Brain microvascular endothelial cell (primary cell): Measurements from ENCODE around the gene RNF182.
A peak's percentile ranks its signal among the peaks of the same experiment; 100 is the strongest.

Experiments
- DNase-seq: peaks from one replicate; pipeline ENCODE4 v3.0.0-alpha.2; 2020
- H3K27ac ChIP-seq: fragments of 250-450 bp; sonication (Bioruptor Pico); 2 replicates; pipeline ENCODE4 v1.5.1; 2020; ENCODE audit warnings: mild to moderate bottlenecking, moderate library complexity
- H3K27me3 ChIP-seq: fragments of 250-450 bp; sonication (Bioruptor Pico); replicated peaks from 2 replicates; pipeline ENCODE4 v1.5.1; 2020; ENCODE audit warnings: mild to moderate bottlenecking
- H3K36me3 ChIP-seq: fragments of 250-450 bp; sonication (Bioruptor Pico); replicated peaks from 2 replicates; pipeline ENCODE4 v1.5.1; 2020; ENCODE audit warnings: mild to moderate bottlenecking
- H3K4me3 ChIP-seq: 2 replicates; pipeline ENCODE4 v1.5.1; 2011; ENCODE audit warnings: low read depth, mild to moderate bottlenecking, control low read depth, low read length, moderate library complexity
- in situ Hi-C: cut with HindIII; loops from 2 replicates; pipeline ENCODE4 v1.10.0; 2017; ENCODE audit warnings: low sequenced_read_pairs, low pct_ligation_motif_present
- TF ChIP-seq, protein P1 (sequence below): IDR thresholded peaks from 2 replicates; pipeline ENCODE4 v1.5.1; 2011; ENCODE audit warnings: low read depth, mild to moderate bottlenecking, moderate library complexity, low read length, control low read depth, inconsistent platforms; ENCODE audit errors: missing control alignments

The RNF182 gene

GRCh38 chr6:13919861-13920260 is 4.9 kb upstream of the RNF182 start:
- in situ Hi-C loops = loop anchor here (25.0 kb wide), 1 partner anchor 142 kb away; no protein-coding TSS in a partner anchor

GRCh38 chr6:13920552-13920951 is 4.2 kb upstream of the RNF182 start:
- TF ChIP-seq, protein P1, sequence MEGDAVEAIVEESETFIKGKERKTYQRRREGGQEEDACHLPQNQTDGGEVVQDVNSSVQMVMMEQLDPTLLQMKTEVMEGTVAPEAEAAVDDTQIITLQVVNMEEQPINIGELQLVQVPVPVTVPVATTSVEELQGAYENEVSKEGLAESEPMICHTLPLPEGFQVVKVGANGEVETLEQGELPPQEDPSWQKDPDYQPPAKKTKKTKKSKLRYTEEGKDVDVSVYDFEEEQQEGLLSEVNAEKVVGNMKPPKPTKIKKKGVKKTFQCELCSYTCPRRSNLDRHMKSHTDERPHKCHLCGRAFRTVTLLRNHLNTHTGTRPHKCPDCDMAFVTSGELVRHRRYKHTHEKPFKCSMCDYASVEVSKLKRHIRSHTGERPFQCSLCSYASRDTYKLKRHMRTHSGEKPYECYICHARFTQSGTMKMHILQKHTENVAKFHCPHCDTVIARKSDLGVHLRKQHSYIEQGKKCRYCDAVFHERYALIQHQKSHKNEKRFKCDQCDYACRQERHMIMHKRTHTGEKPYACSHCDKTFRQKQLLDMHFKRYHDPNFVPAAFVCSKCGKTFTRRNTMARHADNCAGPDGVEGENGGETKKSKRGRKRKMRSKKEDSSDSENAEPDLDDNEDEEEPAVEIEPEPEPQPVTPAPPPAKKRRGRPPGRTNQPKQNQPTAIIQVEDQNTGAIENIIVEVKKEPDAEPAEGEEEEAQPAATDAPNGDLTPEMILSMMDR = no peak
- Histone ChIP-seq H3K27me3 (no peaks in the 10 kb centered on the region), H3K27ac (no peak overlapping the region), H3K36me3 (no peaks in the 10 kb centered on the region), H3K4me3 (no peak overlapping the region)
- in situ Hi-C loops = loop anchor here (25.0 kb wide), 1 partner anchor 142 kb away; no protein-coding TSS in a partner anchor
- no peak for DNase-seq

More at GRCh38 chr6:13919861-13920260, 4.9 kb upstream of the RNF182 start:
- Histone ChIP-seq H3K4me3 (no peak overlapping the region), H3K36me3 (no peaks in the 10 kb centered on the region), H3K27me3 (no peaks in the 10 kb centered on the region), H3K27ac (no peak overlapping the region)
- TF ChIP-seq, protein P1 = no peak
- DNase-seq = no peak

GRCh38 chr6:13922750-13923149 is 2.0 kb upstream of the RNF182 start:
- DNase-seq = no peak
- in situ Hi-C loops = loop anchor here (25.0 kb wide), 1 partner anchor 140 kb away; no protein-coding TSS in a partner anchor
- no peaks in the 10 kb centered on the region for H3K36me3 ChIP-seq
- TF ChIP-seq, protein P1 = no peak
- H3K4me3 ChIP-seq = no peak overlapping the region
- H3K27ac ChIP-seq = no peak overlapping the region
- no peaks in the 10 kb centered on the region for H3K27me3 ChIP-seq

GRCh38 chr6:13923527-13924145 is 1.1 kb upstream of the RNF182 start:
- Histone ChIP-seq H3K27ac (peak overlapping the region; percentile 62), H3K36me3 (no peaks in the 10 kb centered on the region), H3K27me3 (no peaks in the 10 kb centered on the region), H3K4me3 (peak overlapping the region; percentile 71)
- in situ Hi-C loops = loop anchor here (25.0 kb wide), 1 partner anchor 139 kb away; no protein-coding TSS in a partner anchor
- TF ChIP-seq, protein P1 = no peak
- peak; percentile 74 for DNase-seq

GRCh38 chr6:13924146-13924948 is 405 bp upstream of the RNF182 start:
- Histone ChIP-seq H3K4me3 (peak overlapping the region; percentile 71), H3K36me3 (no peaks in the 10 kb centered on the region), H3K27me3 (no peaks in the 10 kb centered on the region), H3K27ac (peak overlapping the region; percentile 62)
- TF ChIP-seq, protein P1 = no peak
- in situ Hi-C loops = loop anchor here (25.0 kb wide), 1 partner anchor 138 kb away; no protein-coding TSS in a partner anchor
- DNase-seq = peak; percentile 34
